Type B pancreatic cell (in vitro differentiated cells): ENCODE data around the gene RAB11A. TPM values are rescaled to one million over a fixed set of nuclear protein-coding genes. Genes with fewer than 3 reads are reported as not detected.

Experiments used
- DNase-seq: peaks from one replicate; pipeline ENCODE4 v3.0.0; 2021; ENCODE audit warnings: mixed read lengths; ENCODE audit not compliant: unreplicated experiment; ENCODE audit errors: extremely low spot score
- H3K27ac Mint-ChIP-seq: 2 replicates; pipeline ENCODE4 v1.8.0; 2021; ENCODE audit warnings: mild to moderate bottlenecking, mixed read lengths
- H3K27me3 Mint-ChIP-seq: 2 replicates; pipeline ENCODE4 v1.8.0; 2021; ENCODE audit warnings: mixed read lengths
- H3K36me3 Mint-ChIP-seq: 2 replicates; pipeline ENCODE4 v1.8.0; 2021; ENCODE audit warnings: mixed read lengths
- H3K4me1 Mint-ChIP-seq: one replicate; pipeline ENCODE4 v1.8.0; 2021; ENCODE audit warnings: mixed read lengths; ENCODE audit not compliant: unreplicated experiment
- H3K4me3 Mint-ChIP-seq: 2 replicates; pipeline ENCODE4 v1.8.0; 2021; ENCODE audit warnings: mild to moderate bottlenecking, mixed read lengths
- H3K9me3 Mint-ChIP-seq: 2 replicates; pipeline ENCODE4 v1.8.0; 2021; ENCODE audit warnings: mixed read lengths
- total RNA-seq: library from RNA; stranded (reverse); gene quantifications from 2 replicates; pipeline ENCODE4 v1.2.1, GENCODE V29; 2021; ENCODE audit warnings: low replicate concordance
- TF ChIP-seq, protein P1 (sequence below): fragments of 200-600 bp; sonication (generic); conservative IDR thresholded peaks from 2 replicates; pipeline ENCODE4 v1.5.0; 2021; ENCODE audit warnings: antibody characterized with exemption, mild to moderate bottlenecking

RAB11A gene
- total RNA-seq, 1 donor from 2014 or later = 266 TPM

DNA sequence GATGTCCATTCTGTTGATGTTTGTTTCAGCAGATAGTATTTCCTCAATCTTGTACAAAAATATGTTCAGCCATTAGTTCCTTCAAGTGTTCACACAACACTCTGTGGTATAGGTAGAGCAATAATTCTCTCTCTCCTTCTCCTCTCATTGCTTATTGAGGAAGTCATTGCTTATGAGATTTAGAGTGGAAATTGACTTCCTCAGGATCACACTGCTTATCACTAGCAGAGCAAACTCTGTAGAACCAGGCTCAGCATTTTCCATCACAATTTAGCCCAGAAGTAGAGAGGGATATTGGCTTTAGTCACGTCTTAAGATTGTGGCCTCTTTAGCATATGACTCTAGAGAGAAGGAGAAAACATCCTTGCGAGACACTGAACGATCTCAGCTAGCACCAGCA, 31.2 kb downstream of the RAB11A start:
- DNase-seq = no peak
- H3K4me3 Mint-ChIP-seq = no peak overlapping the region
- no peaks in the 10 kb centered on the region for H3K27me3 Mint-ChIP-seq
- peaks cover 26% of the 10 kb centered on the region for H3K4me1 Mint-ChIP-seq
- peaks cover 30% of the 10 kb centered on the region for H3K36me3 Mint-ChIP-seq
- H3K27ac Mint-ChIP-seq = peak overlapping the region; percentile 100
- TF ChIP-seq, protein P1, sequence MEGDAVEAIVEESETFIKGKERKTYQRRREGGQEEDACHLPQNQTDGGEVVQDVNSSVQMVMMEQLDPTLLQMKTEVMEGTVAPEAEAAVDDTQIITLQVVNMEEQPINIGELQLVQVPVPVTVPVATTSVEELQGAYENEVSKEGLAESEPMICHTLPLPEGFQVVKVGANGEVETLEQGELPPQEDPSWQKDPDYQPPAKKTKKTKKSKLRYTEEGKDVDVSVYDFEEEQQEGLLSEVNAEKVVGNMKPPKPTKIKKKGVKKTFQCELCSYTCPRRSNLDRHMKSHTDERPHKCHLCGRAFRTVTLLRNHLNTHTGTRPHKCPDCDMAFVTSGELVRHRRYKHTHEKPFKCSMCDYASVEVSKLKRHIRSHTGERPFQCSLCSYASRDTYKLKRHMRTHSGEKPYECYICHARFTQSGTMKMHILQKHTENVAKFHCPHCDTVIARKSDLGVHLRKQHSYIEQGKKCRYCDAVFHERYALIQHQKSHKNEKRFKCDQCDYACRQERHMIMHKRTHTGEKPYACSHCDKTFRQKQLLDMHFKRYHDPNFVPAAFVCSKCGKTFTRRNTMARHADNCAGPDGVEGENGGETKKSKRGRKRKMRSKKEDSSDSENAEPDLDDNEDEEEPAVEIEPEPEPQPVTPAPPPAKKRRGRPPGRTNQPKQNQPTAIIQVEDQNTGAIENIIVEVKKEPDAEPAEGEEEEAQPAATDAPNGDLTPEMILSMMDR = no peak
- H3K9me3 Mint-ChIP-seq = no peaks in the 10 kb centered on the region

DNA sequence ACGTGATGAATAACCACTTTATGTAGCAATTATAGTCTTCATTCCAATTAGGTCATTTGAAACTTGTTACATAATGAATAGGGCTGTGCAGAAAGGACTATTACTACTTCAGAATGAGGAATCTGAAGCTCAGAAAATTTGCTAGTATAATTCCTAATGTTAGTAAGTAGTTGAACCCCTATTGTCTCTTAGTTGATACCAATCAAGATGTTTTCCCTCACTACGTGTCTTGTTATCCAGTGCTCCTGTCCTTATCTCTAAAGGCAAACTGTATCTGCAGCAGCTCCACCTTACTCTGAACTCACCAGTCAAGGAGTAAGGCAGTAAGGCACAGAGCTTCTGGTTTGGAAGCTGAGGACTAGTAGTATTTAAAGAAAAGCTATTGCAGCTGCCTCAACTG, 32.0 kb downstream of the RAB11A start:
- no peaks in the 10 kb centered on the region for H3K27me3 Mint-ChIP-seq
- H3K9me3 Mint-ChIP-seq = no peaks in the 10 kb centered on the region
- no peak overlapping the region for H3K4me3 Mint-ChIP-seq
- peak overlapping the region; percentile 100 for H3K27ac Mint-ChIP-seq
- peaks cover 35% of the 10 kb centered on the region for H3K36me3 Mint-ChIP-seq
- TF ChIP-seq, protein P1 = no peak
- no peak for DNase-seq
- H3K4me1 Mint-ChIP-seq = peaks cover 33% of the 10 kb centered on the region

DNA sequence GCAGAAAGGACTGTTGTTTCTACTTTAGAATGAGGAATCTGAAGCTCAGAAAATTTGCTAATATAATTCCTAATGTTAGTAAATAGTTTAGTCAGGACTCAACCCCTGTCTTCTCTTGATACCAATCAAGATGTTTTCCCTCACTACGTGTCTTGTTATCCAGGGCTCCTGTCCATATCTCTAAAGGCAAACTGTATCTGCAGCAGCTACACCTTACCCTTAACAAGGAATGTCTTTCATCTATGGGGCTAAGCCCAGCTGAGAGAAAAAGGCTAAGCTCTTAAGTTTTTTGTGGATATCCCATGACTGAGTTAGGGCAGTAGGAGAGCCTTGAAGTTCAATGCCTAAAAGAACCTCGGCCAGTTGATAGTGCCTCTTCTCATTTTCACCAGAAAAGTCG, 32.5 kb downstream of the RAB11A start:
- Mint-ChIP-seq H3K36me3 (peaks cover 34% of the 10 kb centered on the region), H3K27ac (peak overlapping the region; percentile 100), H3K9me3 (no peaks in the 10 kb centered on the region), H3K4me3 (peak overlapping the region; percentile 77), H3K4me1 (peaks cover 38% of the 10 kb centered on the region), H3K27me3 (no peaks in the 10 kb centered on the region)
- TF ChIP-seq, protein P1 = no peak
- no peak for DNase-seq

DNA sequence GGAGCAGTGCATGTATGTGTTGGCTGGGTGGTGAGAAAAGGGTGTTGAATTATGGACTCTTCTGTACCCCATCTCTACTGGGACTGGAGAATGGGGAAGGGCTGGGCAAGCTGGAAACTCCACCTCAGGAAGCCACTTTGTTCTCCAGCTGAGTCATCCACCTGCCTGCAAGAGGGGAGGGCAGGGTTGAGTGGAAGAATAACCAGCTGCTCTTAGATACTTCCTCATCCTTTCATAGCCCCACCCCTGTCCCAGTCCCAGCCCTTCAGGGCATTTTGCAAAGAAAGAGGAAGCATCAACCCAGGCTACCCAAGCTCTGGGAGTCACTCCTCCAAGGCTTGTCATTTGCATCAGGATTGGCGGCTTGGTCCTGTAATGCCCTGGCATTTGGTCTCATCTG, 33.1 kb downstream of the RAB11A start:
- Mint-ChIP-seq H3K4me3 (peak overlapping the region; percentile 77), H3K27ac (peak overlapping the region; percentile 100), H3K4me1 (peaks cover 40% of the 10 kb centered on the region), H3K27me3 (no peaks in the 10 kb centered on the region), H3K36me3 (peaks cover 34% of the 10 kb centered on the region), H3K9me3 (no peaks in the 10 kb centered on the region)
- DNase-seq = no peak
- TF ChIP-seq, protein P1 = no peak

DNA sequence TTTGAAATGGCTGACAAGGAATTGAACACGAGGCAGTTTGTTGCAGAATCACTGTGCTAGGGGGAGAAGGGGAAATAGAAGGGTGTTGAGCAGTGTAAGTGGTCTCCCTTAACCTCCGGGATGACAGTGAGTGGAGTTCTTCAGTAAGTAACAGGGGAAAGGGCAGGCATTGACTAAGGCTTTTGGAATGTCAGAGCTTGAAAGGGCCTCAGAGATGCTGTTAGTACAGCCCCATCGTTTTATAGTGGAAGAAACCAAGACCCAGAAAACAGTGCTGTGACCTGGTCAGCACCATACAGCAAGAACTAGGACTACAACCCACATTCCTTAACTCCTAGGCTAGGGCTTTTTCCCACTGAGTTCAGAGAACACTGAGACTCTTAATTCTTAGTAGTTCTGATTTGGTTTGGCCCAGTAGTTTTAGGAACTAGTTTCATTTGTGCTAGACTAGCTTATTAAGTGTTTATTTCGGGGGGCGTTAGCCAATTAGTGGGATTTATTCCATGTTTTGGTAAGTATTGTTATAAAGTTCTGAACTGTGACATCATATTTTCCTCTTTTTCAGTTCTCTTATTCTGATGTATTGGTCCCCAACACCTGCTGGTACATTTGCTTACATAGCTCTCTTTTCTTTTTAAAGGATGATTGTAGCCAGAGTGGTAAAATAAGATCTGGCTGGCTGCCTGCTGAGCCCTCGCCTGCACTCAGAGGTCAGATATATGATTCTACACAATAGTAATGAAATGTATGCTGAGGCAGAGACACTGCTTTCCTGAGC, 34.2 kb downstream of the RAB11A start:
- peaks cover 40% of the 10 kb centered on the region for H3K4me1 Mint-ChIP-seq
- no peaks in the 10 kb centered on the region for H3K9me3 Mint-ChIP-seq
- peak overlapping the region; percentile 45 for H3K4me3 Mint-ChIP-seq
- peaks cover 29% of the 10 kb centered on the region for H3K36me3 Mint-ChIP-seq
- TF ChIP-seq, protein P1 = no peak
- no peak for DNase-seq
- H3K27ac Mint-ChIP-seq = peak overlapping the region; percentile 100
- H3K27me3 Mint-ChIP-seq = no peaks in the 10 kb centered on the region
